ENCODE results near the gene ADCY3. TPM values are rescaled to one million over a fixed set of nuclear protein-coding genes. Genes with fewer than 3 reads are reported as not detected.

ADCY3 gene
- total and polyA plus RNA-seq, 2 of the 13 experiments (the other 11 are each of a cell fraction or from before 2014, with no cell fraction given), result 0.11 to 0.61 TPM

DNA sequence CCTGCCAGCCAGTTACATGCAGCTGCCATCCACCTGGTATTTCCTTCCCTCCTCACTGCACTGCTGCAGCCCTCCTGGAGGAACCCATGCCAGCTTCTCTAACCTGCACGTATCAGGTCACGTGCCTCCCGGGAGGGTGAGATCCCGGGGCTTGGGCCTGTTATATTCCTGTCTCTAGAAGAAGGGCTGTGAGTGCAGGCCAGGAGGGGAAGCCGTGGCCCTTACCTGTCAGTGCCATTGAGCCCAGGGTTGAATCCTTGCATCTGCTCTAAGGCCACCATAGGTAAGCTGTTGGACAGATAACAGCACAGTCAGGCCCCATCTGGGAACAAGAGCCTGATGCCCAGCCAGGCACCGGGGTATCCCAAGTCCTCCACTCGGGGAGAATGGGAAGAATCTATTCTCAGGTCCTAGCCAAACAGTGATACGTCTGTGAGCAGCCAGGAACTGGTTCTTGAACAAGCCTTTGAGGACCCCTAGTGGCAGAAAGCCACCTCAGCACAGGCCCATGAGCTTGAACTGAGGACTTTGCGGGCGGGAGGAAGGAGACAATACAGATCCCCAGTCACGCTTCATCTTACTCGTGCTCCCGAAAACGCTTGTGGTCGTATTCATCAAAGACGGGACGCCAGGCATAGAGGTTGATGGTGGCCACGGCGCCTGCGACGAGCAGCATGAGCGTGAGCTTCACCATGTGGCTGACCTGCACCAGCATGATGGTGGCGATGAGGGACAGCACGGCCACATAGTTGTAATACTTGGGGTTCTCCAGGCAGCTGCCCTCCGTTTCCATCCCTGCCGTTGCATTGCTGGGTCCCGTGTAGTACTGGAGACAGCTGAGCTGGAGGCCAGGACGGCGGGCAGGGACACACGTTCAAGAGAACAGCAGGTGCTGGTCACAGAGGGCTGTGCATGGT, 92.5 kb downstream of the ADCY3 start (continued):
- no peak for TF ChIP-seq LCORL (IDR thresholded peaks at IDR 0.05)
- no peak for TF ChIP-seq LCORL (CRISPR knock-in tag; IDR thresholded peaks at IDR 0.05)
- TF ChIP-seq, protein P1, sequence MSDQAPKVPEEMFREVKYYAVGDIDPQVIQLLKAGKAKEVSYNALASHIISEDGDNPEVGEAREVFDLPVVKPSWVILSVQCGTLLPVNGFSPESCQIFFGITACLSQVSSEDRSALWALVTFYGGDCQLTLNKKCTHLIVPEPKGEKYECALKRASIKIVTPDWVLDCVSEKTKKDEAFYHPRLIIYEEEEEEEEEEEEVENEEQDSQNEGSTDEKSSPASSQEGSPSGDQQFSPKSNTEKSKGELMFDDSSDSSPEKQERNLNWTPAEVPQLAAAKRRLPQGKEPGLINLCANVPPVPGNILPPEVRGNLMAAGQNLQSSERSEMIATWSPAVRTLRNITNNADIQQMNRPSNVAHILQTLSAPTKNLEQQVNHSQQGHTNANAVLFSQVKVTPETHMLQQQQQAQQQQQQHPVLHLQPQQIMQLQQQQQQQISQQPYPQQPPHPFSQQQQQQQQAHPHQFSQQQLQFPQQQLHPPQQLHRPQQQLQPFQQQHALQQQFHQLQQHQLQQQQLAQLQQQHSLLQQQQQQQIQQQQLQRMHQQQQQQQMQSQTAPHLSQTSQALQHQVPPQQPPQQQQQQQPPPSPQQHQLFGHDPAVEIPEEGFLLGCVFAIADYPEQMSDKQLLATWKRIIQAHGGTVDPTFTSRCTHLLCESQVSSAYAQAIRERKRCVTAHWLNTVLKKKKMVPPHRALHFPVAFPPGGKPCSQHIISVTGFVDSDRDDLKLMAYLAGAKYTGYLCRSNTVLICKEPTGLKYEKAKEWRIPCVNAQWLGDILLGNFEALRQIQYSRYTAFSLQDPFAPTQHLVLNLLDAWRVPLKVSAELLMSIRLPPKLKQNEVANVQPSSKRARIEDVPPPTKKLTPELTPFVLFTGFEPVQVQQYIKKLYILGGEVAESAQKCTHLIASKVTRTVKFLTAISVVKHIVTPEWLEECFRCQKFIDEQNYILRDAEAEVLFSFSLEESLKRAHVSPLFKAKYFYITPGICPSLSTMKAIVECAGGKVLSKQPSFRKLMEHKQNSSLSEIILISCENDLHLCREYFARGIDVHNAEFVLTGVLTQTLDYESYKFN (CRISPR knock-in tag; conservative IDR thresholded peaks at IDR 0.05), result no peak
- TF ChIP-seq, protein P2, sequence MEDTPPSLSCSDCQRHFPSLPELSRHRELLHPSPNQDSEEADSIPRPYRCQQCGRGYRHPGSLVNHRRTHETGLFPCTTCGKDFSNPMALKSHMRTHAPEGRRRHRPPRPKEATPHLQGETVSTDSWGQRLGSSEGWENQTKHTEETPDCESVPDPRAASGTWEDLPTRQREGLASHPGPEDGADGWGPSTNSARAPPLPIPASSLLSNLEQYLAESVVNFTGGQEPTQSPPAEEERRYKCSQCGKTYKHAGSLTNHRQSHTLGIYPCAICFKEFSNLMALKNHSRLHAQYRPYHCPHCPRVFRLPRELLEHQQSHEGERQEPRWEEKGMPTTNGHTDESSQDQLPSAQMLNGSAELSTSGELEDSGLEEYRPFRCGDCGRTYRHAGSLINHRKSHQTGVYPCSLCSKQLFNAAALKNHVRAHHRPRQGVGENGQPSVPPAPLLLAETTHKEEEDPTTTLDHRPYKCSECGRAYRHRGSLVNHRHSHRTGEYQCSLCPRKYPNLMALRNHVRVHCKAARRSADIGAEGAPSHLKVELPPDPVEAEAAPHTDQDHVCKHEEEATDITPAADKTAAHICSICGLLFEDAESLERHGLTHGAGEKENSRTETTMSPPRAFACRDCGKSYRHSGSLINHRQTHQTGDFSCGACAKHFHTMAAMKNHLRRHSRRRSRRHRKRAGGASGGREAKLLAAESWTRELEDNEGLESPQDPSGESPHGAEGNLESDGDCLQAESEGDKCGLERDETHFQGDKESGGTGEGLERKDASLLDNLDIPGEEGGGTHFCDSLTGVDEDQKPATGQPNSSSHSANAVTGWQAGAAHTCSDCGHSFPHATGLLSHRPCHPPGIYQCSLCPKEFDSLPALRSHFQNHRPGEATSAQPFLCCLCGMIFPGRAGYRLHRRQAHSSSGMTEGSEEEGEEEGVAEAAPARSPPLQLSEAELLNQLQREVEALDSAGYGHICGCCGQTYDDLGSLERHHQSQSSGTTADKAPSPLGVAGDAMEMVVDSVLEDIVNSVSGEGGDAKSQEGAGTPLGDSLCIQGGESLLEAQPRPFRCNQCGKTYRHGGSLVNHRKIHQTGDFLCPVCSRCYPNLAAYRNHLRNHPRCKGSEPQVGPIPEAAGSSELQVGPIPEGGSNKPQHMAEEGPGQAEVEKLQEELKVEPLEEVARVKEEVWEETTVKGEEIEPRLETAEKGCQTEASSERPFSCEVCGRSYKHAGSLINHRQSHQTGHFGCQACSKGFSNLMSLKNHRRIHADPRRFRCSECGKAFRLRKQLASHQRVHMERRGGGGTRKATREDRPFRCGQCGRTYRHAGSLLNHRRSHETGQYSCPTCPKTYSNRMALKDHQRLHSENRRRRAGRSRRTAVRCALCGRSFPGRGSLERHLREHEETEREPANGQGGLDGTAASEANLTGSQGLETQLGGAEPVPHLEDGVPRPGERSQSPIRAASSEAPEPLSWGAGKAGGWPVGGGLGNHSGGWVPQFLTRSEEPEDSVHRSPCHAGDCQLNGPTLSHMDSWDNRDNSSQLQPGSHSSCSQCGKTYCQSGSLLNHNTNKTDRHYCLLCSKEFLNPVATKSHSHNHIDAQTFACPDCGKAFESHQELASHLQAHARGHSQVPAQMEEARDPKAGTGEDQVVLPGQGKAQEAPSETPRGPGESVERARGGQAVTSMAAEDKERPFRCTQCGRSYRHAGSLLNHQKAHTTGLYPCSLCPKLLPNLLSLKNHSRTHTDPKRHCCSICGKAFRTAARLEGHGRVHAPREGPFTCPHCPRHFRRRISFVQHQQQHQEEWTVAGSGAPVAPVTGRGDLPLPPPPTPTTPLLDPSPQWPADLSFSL (CRISPR knock-in tag; IDR thresholded peaks at IDR 0.05), result no peak
- peak; percentile 44; the same call in 1 of the 2 replicates for TF ChIP-seq ELF3 (CRISPR knock-in tag; IDR thresholded peaks at IDR 0.05)
- peak; percentile 69 for TF ChIP-seq GATAD1 (CRISPR knock-in tag; IDR thresholded peaks at IDR 0.05)
- TF ChIP-seq ZNF660 (CRISPR knock-in tag; IDR thresholded peaks at IDR 0.05; ENCODE audit: borderline replicate concordance, low read depth), result no peak
- peak; percentile 43; the same call in 1 of the 2 replicates for TF ChIP-seq KAT8 (CRISPR knock-in tag; IDR thresholded peaks at IDR 0.05)
- TF ChIP-seq, protein P3, sequence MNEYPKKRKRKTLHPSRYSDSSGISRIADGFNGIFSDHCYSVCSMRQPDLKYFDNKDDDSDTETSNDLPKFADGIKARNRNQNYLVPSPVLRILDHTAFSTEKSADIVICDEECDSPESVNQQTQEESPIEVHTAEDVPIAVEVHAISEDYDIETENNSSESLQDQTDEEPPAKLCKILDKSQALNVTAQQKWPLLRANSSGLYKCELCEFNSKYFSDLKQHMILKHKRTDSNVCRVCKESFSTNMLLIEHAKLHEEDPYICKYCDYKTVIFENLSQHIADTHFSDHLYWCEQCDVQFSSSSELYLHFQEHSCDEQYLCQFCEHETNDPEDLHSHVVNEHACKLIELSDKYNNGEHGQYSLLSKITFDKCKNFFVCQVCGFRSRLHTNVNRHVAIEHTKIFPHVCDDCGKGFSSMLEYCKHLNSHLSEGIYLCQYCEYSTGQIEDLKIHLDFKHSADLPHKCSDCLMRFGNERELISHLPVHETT (CRISPR knock-in tag; conservative IDR thresholded peaks at IDR 0.05), result no peak
- TF ChIP-seq, protein P4, sequence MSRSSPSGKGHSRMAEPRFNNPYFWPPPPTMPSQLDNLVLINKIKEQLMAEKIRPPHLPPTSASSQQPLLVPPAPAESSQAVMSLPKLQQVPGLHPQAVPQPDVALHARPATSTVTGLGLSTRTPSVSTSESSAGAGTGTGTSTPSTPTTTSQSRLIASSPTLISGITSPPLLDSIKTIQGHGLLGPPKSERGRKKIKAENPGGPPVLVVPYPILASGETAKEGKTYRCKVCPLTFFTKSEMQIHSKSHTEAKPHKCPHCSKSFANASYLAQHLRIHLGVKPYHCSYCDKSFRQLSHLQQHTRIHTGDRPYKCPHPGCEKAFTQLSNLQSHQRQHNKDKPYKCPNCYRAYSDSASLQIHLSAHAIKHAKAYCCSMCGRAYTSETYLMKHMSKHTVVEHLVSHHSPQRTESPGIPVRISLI (CRISPR knock-in tag; IDR thresholded peaks at IDR 0.05; ENCODE audit: borderline replicate concordance), result no peak; the same call in 1 of the 2 replicates
- TF ChIP-seq POLR2AphosphoS2 (IDR thresholded peaks at IDR 0.05; ENCODE audit: low read depth, low read length), result no peak
- TF ChIP-seq ZNF335 (CRISPR knock-in tag; IDR thresholded peaks at IDR 0.05), result no peak
- peak; percentile 60 for TF ChIP-seq POLR2G (IDR thresholded peaks at IDR 0.05; ENCODE audit: low read depth, low read length)
- TF ChIP-seq ZNF878 (CRISPR knock-in tag; IDR thresholded peaks at IDR 0.05), result no peak
- TF ChIP-seq ARNTL (CRISPR knock-in tag; IDR thresholded peaks at IDR 0.05), result no peak; the same call in 1 of the 2 replicates
- no peak for TF ChIP-seq CREB1 (IDR thresholded peaks at IDR 0.05)
- TF ChIP-seq CREB1 (CRISPR knock-in tag; IDR thresholded peaks at IDR 0.05), result no peak

Measured in HepG2 (cell line).